Measurements from ENCODE around the gene ASTN1.

DNA sequence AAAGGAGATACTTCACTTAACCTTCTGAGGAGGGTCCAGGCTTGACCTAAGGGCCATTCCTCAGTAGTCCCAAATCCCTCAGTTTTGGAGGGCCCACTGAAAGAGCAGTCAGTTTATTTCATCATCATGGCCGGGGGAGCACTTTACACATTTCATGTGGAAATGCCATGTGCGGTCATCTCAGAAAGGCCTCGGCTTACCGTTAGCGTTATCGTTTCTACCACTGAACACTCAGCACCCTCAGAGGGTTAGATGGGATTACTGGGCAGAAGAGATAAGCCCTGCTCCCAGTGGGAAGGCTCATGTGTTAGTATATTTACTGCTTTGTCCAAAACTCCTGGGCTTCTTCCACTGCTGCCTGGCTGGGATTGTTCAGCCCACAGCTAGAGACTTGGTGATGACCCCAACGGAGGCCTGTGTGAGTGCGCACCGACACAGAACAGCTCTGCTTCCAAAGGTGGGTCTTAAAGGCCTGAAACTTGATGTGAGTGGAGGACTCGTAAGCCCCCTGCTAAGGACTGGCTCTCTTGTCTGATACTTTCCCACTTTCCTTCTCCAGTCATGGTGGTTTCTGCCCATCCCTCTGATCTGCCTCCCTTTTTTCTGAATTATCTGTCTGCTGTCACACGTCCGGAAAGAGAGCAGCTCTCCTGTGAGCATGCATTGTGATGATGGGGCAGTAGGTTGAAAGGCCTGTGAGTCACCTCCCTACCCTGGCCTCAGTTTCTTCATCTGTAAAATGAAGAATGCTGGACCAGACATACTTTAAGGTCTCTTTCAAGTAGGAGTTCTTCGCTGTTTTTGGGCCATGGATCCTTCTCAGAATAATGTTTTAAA lies 284.5 kb downstream of the ASTN1 start:
- TF ChIP-seq, protein P1, sequence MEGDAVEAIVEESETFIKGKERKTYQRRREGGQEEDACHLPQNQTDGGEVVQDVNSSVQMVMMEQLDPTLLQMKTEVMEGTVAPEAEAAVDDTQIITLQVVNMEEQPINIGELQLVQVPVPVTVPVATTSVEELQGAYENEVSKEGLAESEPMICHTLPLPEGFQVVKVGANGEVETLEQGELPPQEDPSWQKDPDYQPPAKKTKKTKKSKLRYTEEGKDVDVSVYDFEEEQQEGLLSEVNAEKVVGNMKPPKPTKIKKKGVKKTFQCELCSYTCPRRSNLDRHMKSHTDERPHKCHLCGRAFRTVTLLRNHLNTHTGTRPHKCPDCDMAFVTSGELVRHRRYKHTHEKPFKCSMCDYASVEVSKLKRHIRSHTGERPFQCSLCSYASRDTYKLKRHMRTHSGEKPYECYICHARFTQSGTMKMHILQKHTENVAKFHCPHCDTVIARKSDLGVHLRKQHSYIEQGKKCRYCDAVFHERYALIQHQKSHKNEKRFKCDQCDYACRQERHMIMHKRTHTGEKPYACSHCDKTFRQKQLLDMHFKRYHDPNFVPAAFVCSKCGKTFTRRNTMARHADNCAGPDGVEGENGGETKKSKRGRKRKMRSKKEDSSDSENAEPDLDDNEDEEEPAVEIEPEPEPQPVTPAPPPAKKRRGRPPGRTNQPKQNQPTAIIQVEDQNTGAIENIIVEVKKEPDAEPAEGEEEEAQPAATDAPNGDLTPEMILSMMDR (IDR thresholded peaks at IDR 0.05 in 2 of 3, conservative IDR thresholded peaks at IDR 0.05 in 1 of 3; ENCODE audit: borderline replicate concordance in 1 of 3, insufficient read depth in 1 of 3, low read depth in 2 of 3, low read length in 2 of 3): no peak
- TF ChIP-seq ZNF274 (IDR thresholded peaks at IDR 0.05; ENCODE audit: low read depth, low read length): no peak
- TF ChIP-seq POLR2A (IDR thresholded peaks at IDR 0.05; ENCODE audit: borderline replicate concordance, extremely low read depth, insufficient read depth, insufficient read length): no peak
- TF ChIP-seq ELF1 (IDR thresholded peaks at IDR 0.05; ENCODE audit: borderline replicate concordance, low read depth): no peak
- TF ChIP-seq EZH2phosphoT487 (IDR thresholded peaks at IDR 0.05; ENCODE audit: borderline replicate concordance): no peak
- TF ChIP-seq, protein P2, sequence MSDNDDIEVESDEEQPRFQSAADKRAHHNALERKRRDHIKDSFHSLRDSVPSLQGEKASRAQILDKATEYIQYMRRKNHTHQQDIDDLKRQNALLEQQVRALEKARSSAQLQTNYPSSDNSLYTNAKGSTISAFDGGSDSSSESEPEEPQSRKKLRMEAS (IDR thresholded peaks at IDR 0.05): no peak

Data from HCT116 (cell line).